CD4-positive, alpha-beta T cell treated with Interleukin-4 for 1 hour (primary cell): ENCODE measurements around the gene PLXNA1.

Experiments
- DNase-seq, 2 donors: peaks; one replicate each; pipeline ENCODE4 v3.0.0-alpha.2; 2020 to 2022

Gene PLXNA1

GRCh38 chr3:126954141-126954842 is 28.6 kb upstream of the PLXNA1 start:
- no peak for DNase-seq

- peak in 1 of 2 donors; percentile 59 for DNase-seq
These were observed 27.7 kb upstream of the PLXNA1 start for GRCh38 chr3:126955004-126955790.

GRCh38 chr3:126956361-126956760 is 26.6 kb upstream of the PLXNA1 start:
- DNase-seq, result no peak

GRCh38 chr3:126956866-126957650 is 25.9 kb upstream of the PLXNA1 start:
- no peak for DNase-seq

- DNase-seq, result no peak
These were observed 24.9 kb upstream of the PLXNA1 start for GRCh38 chr3:126957776-126958637.

- no peak for DNase-seq
These were observed 24.3 kb upstream of the PLXNA1 start for GRCh38 chr3:126958638-126959085.

GRCh38 chr3:126959136-126959920 is 23.6 kb upstream of the PLXNA1 start:
- no peak for DNase-seq

GRCh38 chr3:126959921-126960603 is 22.9 kb upstream of the PLXNA1 start:
- DNase-seq, result no peak

GRCh38 chr3:126960604-126960995 is 22.3 kb upstream of the PLXNA1 start:
- DNase-seq, result no peak

GRCh38 chr3:126961191-126961790 is 21.6 kb upstream of the PLXNA1 start:
- DNase-seq, result no peak

- DNase-seq, result no peak
These were observed 21.0 kb upstream of the PLXNA1 start for GRCh38 chr3:126961791-126962461.

- no peak for DNase-seq
These were observed 20.2 kb upstream of the PLXNA1 start for GRCh38 chr3:126962756-126963155.

GRCh38 chr3:126963261-126964190 is 19.4 kb upstream of the PLXNA1 start:
- DNase-seq, result no peak

- no peak for DNase-seq
These were observed 18.7 kb upstream of the PLXNA1 start for GRCh38 chr3:126964261-126964660.

- no peak for DNase-seq
These were observed 18.0 kb upstream of the PLXNA1 start for GRCh38 chr3:126964950-126965349.

- no peak for DNase-seq
These were observed 17.3 kb upstream of the PLXNA1 start for GRCh38 chr3:126965526-126966080.

GRCh38 chr3:126967386-126967785 is 15.5 kb upstream of the PLXNA1 start:
- no peak for DNase-seq
